Omental fat pad (tissue), 4 donors: ENCODE results near the gene TENT4A. TPM values are rescaled to one million over a fixed set of nuclear protein-coding genes. Genes with fewer than 3 reads are reported as not detected.

Source experiments
- ATAC-seq: fragments of 150-250 bp; one replicate; pipeline ENCODE4 v1.9.1; 2016; ENCODE audit warnings: mild to moderate bottlenecking, moderate library complexity; ENCODE audit not compliant: low FRiP score
- DNase-seq: peaks from one replicate; pipeline ENCODE4 v3.0.0-alpha.2; 2019; ENCODE audit warnings: low spot score
- CTCF ChIP-seq, 3 donors: fragments of 450-650 bp; IDR thresholded peaks; one replicate each; pipeline ENCODE4 v1.5.1; 2016 to 2017; ENCODE audit warnings: antibody characterized with exemption in 3 of 3, mild to moderate bottlenecking in 3 of 3, moderate library complexity in 2 of 3
- total RNA-seq, 4 donors: library from RNA; depleted of rRNA; stranded (reverse); fragments of >200 nt; gene quantifications; one replicate each; pipeline ENCODE4 v1.1.0, GENCODE V29; 2016

TENT4A gene
- total RNA-seq, 4 donors from 2014 or later, result 25.1 to 40.1 (median 31.1) TPM

GRCh38 chr5:6705088-6705487, 8.1 kb upstream of the TENT4A start:
- TF ChIP-seq CTCF (IDR thresholded peaks at IDR 0.05), result no peak
- no peak for ATAC-seq
- no peak for DNase-seq

- TF ChIP-seq CTCF (IDR thresholded peaks at IDR 0.05), result no peak
- DNase-seq (no peak), ATAC-seq (no peak)
Observed at GRCh38 chr5:6705959-6706358, 7.3 kb upstream of the TENT4A start.

GRCh38 chr5:6707852-6708251, 5.4 kb upstream of the TENT4A start:
- no peak for DNase-seq
- no peak for TF ChIP-seq CTCF (IDR thresholded peaks at IDR 0.05)
- ATAC-seq, result no peak

GRCh38 chr5:6708814-6709213, 4.4 kb upstream of the TENT4A start:
- no peak for ATAC-seq
- TF ChIP-seq CTCF (IDR thresholded peaks at IDR 0.05), result no peak
- DNase-seq, result no peak

GRCh38 chr5:6710070-6710469, 3.2 kb upstream of the TENT4A start:
- no peak for TF ChIP-seq CTCF (IDR thresholded peaks at IDR 0.05)
- DNase-seq (no peak), ATAC-seq (no peak)

- DNase-seq (no peak), ATAC-seq (no peak)
- no peak for TF ChIP-seq CTCF (IDR thresholded peaks at IDR 0.05)
Observed at GRCh38 chr5:6710551-6711318, 2.5 kb upstream of the TENT4A start.
